Activated T-cell treated with anti-CD3 and anti-CD28 coated beads for 48 hours (primary cell): ENCODE results near the gene ZBTB7C.
"Not testable (repeated sequence)": the region's sequence is repeated elsewhere in the genome, so short reads cannot be mapped to it uniquely, and the experiment has no call there.

Experiments used
- DNase-seq: peaks from one replicate; pipeline ENCODE4 v3.0.0-alpha.2; 2020; ENCODE audit warnings: low read depth

ZBTB7C gene

GRCh38 chr18:48408727-48409590 lies at the start of gene ZBTB7C:
ZBTB7C (minus strand) TSS chr18:48409383.
- no peak for DNase-seq

- no peak for DNase-seq
Observed at GRCh38 chr18:48456838-48457237, 47.7 kb upstream of the ZBTB7C start.

- DNase-seq: peak; percentile 27
Observed at GRCh38 chr18:48455555-48456478, 46.6 kb upstream of the ZBTB7C start.

GRCh38 chr18:48454261-48454757 lies 45.1 kb upstream of the ZBTB7C start:
- DNase-seq: no peak

- DNase-seq: no peak
Observed at GRCh38 chr18:48453330-48454066, 44.3 kb upstream of the ZBTB7C start.

- no peak for DNase-seq
Observed at GRCh38 chr18:48452861-48453323, 43.7 kb upstream of the ZBTB7C start.

GRCh38 chr18:48450685-48451084 lies 41.5 kb upstream of the ZBTB7C start:
- DNase-seq: no peak

- DNase-seq: peak; percentile 66
Observed at GRCh38 chr18:48446582-48447225, 37.5 kb upstream of the ZBTB7C start.

- peak; percentile 60 for DNase-seq
Observed at GRCh38 chr18:48445540-48445939, 36.4 kb upstream of the ZBTB7C start.

- no peak for DNase-seq
Observed at GRCh38 chr18:48442761-48443160, 33.6 kb upstream of the ZBTB7C start.

GRCh38 chr18:48441405-48441881 lies 32.3 kb upstream of the ZBTB7C start:
- no peak for DNase-seq

- DNase-seq: no peak
Observed at GRCh38 chr18:48440924-48441323, 31.7 kb upstream of the ZBTB7C start.

GRCh38 chr18:48436907-48437306 lies 27.7 kb upstream of the ZBTB7C start:
- no peak for DNase-seq

- DNase-seq: not testable (repeated sequence)
Observed at GRCh38 chr18:48434382-48434781, 25.2 kb upstream of the ZBTB7C start.

- DNase-seq: no peak
Observed at GRCh38 chr18:48433541-48433940, 24.4 kb upstream of the ZBTB7C start.

GRCh38 chr18:48430150-48430549 lies 21.0 kb upstream of the ZBTB7C start:
- no peak for DNase-seq

GRCh38 chr18:48428475-48429177 lies 19.4 kb upstream of the ZBTB7C start:
- no peak for DNase-seq

- DNase-seq: no peak
Observed at GRCh38 chr18:48422947-48423378, 13.8 kb upstream of the ZBTB7C start.

- DNase-seq: no peak
Observed at GRCh38 chr18:48419277-48420022, 10.3 kb upstream of the ZBTB7C start.
